T-cell (primary cell): Measurements from ENCODE around the gene LRRC72. TPM values are rescaled to one million over a fixed set of nuclear protein-coding genes. Genes with fewer than 3 reads are reported as not detected.

Experiments used
- ATAC-seq, 4 experiments: fragments of 200-7000 bp in 3 of 4; fragments of 150-1000 bp in 1 of 4; cut with Tn5 transposase; replicated peaks in 1 of 4; 1 replicate in 3 of 4; 2 replicates in 1 of 4; pipeline ENCODE4 v1.10.0; 2021; ENCODE audit warnings: moderate library complexity in 3 of 4, mild to moderate bottlenecking in 2 of 4, moderate number of reproducible peaks in 1 of 4
- CTCF ChIA-PET, 2 donors: fragments of 300-600 bp; sonication (Branson Sonifier 250); formaldehyde crosslinking; loops; one replicate each; lab custom pipeline; 2022; ENCODE audit warnings: antibody characterized with exemption in 2 of 2; lab: Charles Lee
- POLR2A ChIA-PET, 2 donors: fragments of 300-600 bp; sonication (Branson Sonifier 250); formaldehyde crosslinking; loops; one replicate each; lab custom pipeline; 2022; ENCODE audit warnings: antibody characterized with exemption in 2 of 2; lab: Charles Lee
- DNase-seq, 35 experiments: peaks; one replicate each; pipeline versions ENCODE4 v3.0.0 to v3.0.0-alpha.2; 2013 to 2023
- H3K27ac ChIP-seq: one replicate; pipeline ENCODE4 v1.5.1; 2013; ENCODE audit warnings: low read length
- H3K27me3 ChIP-seq, 2 experiments: replicated peaks in 1 of 2; 1 replicate in 1 of 2; 2 replicates in 1 of 2; pipeline versions ENCODE4 v1.6.1 to v1.7.0; 2013; ENCODE audit warnings: low read length in 1 of 2, mixed read lengths in 1 of 2; ENCODE audit not compliant: control insufficient read depth in 2 of 2, insufficient read depth in 2 of 2; ENCODE audit errors: extremely low read depth in 1 of 2
- H3K36me3 ChIP-seq, 2 donors: 1 replicate in 1 of 2; 2 replicates in 1 of 2; pipeline versions ENCODE4 v1.6.1 to v1.7.0; 2013; ENCODE audit warnings: low read length in 1 of 2; ENCODE audit not compliant: control insufficient read depth in 2 of 2, insufficient read depth in 1 of 2; ENCODE audit errors: extremely low read depth in 1 of 2
- H3K4me1 ChIP-seq, 2 experiments: 1 replicate in 1 of 2; 2 replicates in 1 of 2; pipeline versions ENCODE4 v1.6.1 to v1.7.0; 2013; ENCODE audit warnings: low read length in 2 of 2, mixed read lengths in 1 of 2; ENCODE audit not compliant: insufficient read depth in 2 of 2, control insufficient read depth in 1 of 2; ENCODE audit errors: extremely low read depth in 1 of 2
- H3K4me3 ChIP-seq, 2 donors: 1 replicate in 1 of 2; 2 replicates in 1 of 2; pipeline versions ENCODE4 v1.5.1 to v1.7.0; 2013; ENCODE audit warnings: mild to moderate bottlenecking in 2 of 2, low read length in 1 of 2, moderate library complexity in 1 of 2; ENCODE audit not compliant: control insufficient read depth in 1 of 2; ENCODE audit errors: extremely low read depth in 1 of 2
- H3K9me3 ChIP-seq: 2 replicates; pipeline ENCODE4 v1.7.0; 2013
- H3K27ac Mint-ChIP-seq, 2 donors: one replicate each; pipeline ENCODE4 v1.8.0; 2020 to 2021; ENCODE audit warnings: mild to moderate bottlenecking in 2 of 2, mixed read lengths in 2 of 2
- H3K27me3 Mint-ChIP-seq, 2 donors: one replicate each; pipeline ENCODE4 v1.8.0; 2021 to 2022; ENCODE audit warnings: mixed read lengths in 2 of 2
- H3K36me3 Mint-ChIP-seq: one replicate; pipeline ENCODE4 v1.8.0; 2021; ENCODE audit warnings: mixed read lengths
- H3K4me1 Mint-ChIP-seq, 3 donors: one replicate each; pipeline ENCODE4 v1.8.0; 2020 to 2022; ENCODE audit warnings: mixed read lengths in 3 of 3, mild to moderate bottlenecking in 1 of 3
- H3K4me3 Mint-ChIP-seq, 3 donors: one replicate each; pipeline ENCODE4 v1.8.0; 2020 to 2022; ENCODE audit warnings: mild to moderate bottlenecking in 3 of 3, mixed read lengths in 3 of 3, moderate library complexity in 3 of 3
- H3K9me3 Mint-ChIP-seq, 3 donors: one replicate each; pipeline ENCODE4 v1.8.0; 2020 to 2022; ENCODE audit warnings: mixed read lengths in 3 of 3
- WGBS: methylation state at CpG from one replicate; pipeline ENCODE4 v1.1.5; 2013; ENCODE audit warnings: missing lambda C conversion rate; ENCODE audit not compliant: insufficient coverage; 5-methylcytosine and 5-hydroxymethylcytosine counted together
- total RNA-seq, 35 experiments: library from RNA in 6 of 35; stranded (reverse) in 6 of 35; fragments of 120-200 nt in 1 of 35; gene quantifications; one replicate each; pipeline versions ENCODE4 v1.2.1 to v1.2.4 and lab custom pipeline; 2013 to 2026

Gene LRRC72
- total RNA-seq, result not detected
- total RNA-seq (2013), result not detected
- total RNA-seq (lab: John Stamatoyannopoulos, UW), result 0 to 0.06 (median 0) reads per million in 29 experiments

GRCh38 chr7:16526742-16527540 lies at the start of gene LRRC72:
Gene LRRC72 (plus strand): TSS chr7:16526825. CDS start chr7:16526953, 128 bp downstream.
- Mint-ChIP-seq H3K36me3 (no peaks in the 10 kb centered on the region), H3K4me1 (no peaks in the 10 kb centered on the region), H3K4me3 (no peak within 1 kb of the TSS), H3K9me3 (no peaks in the 10 kb centered on the region), H3K27me3 (peaks cover 0 to under 1% of the 10 kb centered on the region in 2 donors), H3K27ac (no peak within 1 kb of the TSS)
- H3K27me3 ChIP-seq, result no peaks in the 10 kb centered on the region
- POLR2A ChIA-PET, result interaction anchor here in 1 of 2 donors (0.6 kb wide), 1 partner anchor 191 kb away, joined by 4 read pairs; no protein-coding TSS in a partner anchor
- H3K27ac ChIP-seq, result no peak within 1 kb of the TSS
- H3K9me3 ChIP-seq, result no peaks in the 10 kb centered on the region
- no peaks in the 10 kb centered on the region for H3K36me3 ChIP-seq
- ATAC-seq (no peak), DNase-seq (no peak)
- H3K4me1 ChIP-seq, result no peaks in the 10 kb centered on the region
- WGBS, result 91% methylated on average over 21 of the region's 31 CpGs
- no peak within 1 kb of the TSS for H3K4me3 ChIP-seq
- CTCF ChIA-PET, result no interaction called here

DNA sequence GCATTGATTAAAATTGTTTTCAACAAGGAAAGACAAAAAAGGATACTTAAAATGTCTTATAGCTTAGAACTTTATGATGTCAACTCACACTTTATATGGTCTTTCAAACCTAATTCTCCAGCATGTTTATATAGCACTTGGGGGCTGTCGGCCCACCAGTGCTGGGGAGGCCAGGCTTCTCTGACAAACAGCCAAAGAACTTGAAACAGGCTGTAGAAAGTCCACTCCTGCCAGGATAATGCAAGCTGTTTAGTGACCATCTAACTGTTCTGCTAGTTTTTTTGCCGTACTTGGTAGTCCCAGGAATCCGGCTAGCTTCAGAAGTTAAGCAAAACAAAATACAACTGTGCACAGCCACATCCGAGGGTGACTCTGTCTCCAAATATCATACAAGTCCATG lies 47.5 kb upstream of the LRRC72 start:
- no peaks in the 10 kb centered on the region for H3K4me1 Mint-ChIP-seq
- Histone ChIP-seq H3K27ac (no peak overlapping the region), H3K36me3 (no peaks in the 10 kb centered on the region), H3K9me3 (no peaks in the 10 kb centered on the region), H3K4me1 (no peaks in the 10 kb centered on the region), H3K4me3 (no peak overlapping the region), H3K27me3 (no peaks in the 10 kb centered on the region)
- no peak overlapping the region for H3K27ac Mint-ChIP-seq
- no peak overlapping the region for H3K4me3 Mint-ChIP-seq
- ATAC-seq (no peak), DNase-seq (no peak)
- no peaks in the 10 kb centered on the region for H3K36me3 Mint-ChIP-seq
- CTCF ChIA-PET, result no interaction called here
- POLR2A ChIA-PET, result no interaction called here
- H3K9me3 Mint-ChIP-seq, result no peaks in the 10 kb centered on the region
- WGBS, result 88% methylated on average over 4 of the region's 4 CpGs
- peaks cover 2 to 26% of the 10 kb centered on the region in 2 donors for H3K27me3 Mint-ChIP-seq

- H3K36me3 ChIP-seq, result no peaks in the 10 kb centered on the region
- H3K4me1 ChIP-seq, result no peaks in the 10 kb centered on the region
- no peak overlapping the region for H3K27ac ChIP-seq
- WGBS, result 86% methylated on average over 1 of the region's 7 CpGs
- Mint-ChIP-seq H3K27ac (no peak overlapping the region), H3K4me3 (no peak overlapping the region), H3K4me1 (no peaks in the 10 kb centered on the region), H3K36me3 (no peaks in the 10 kb centered on the region), H3K27me3 (peaks cover 2 to 21% of the 10 kb centered on the region in 2 donors), H3K9me3 (no peaks in the 10 kb centered on the region)
- CTCF ChIA-PET, result no interaction called here
- H3K9me3 ChIP-seq, result no peaks in the 10 kb centered on the region
- no peak overlapping the region for H3K4me3 ChIP-seq
- ATAC-seq (no peak), DNase-seq (no peak)
- POLR2A ChIA-PET, result no interaction called here
- H3K27me3 ChIP-seq, result no peaks in the 10 kb centered on the region
Measured at GRCh38 chr7:16479591-16479990, 47.0 kb upstream of the LRRC72 start.

DNA sequence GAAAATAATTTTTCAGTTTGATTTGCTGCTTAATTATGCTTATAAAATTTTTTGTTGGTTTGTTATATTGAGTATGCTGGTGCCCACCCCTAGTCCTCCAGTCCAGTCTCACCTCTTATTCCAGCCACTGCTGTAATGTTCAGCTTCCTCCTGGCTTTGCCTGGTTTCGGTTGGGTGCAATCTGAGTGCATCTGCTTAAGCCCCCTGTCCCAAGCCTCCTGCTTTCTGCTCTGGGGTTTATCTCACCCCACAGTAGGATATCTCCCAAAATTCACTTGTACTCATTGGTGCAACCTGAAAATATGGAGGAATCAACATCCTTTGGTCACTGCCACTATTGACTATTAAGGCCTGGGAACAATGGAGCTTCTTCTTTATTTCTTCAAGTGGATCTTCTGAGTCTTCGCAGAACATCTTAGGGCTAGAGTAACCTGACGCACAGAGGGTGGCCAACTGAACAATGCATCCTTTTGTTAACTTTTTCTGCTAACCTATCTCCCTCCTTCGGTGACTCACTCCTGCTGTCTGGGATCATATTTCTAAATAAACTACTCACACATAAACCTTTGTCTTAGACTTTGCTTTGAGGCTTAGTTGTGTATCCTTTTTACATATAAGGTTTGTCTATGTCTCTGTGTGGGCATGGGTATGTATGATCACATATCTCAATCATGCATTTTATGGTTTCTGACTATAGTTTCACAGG lies 42.0 kb upstream of the LRRC72 start:
- H3K9me3 Mint-ChIP-seq, result no peaks in the 10 kb centered on the region
- H3K4me1 ChIP-seq, result no peaks in the 10 kb centered on the region
- no peak overlapping the region for H3K4me3 ChIP-seq
- no peaks in the 10 kb centered on the region for H3K27me3 ChIP-seq
- H3K9me3 ChIP-seq, result no peaks in the 10 kb centered on the region
- H3K36me3 Mint-ChIP-seq, result no peaks in the 10 kb centered on the region
- ATAC-seq (no peak), DNase-seq (no peak)
- H3K27me3 Mint-ChIP-seq, result peaks cover 0 to 7% of the 10 kb centered on the region in 2 donors
- WGBS, result 95% methylated on average over 3 of the region's 4 CpGs
- H3K36me3 ChIP-seq, result no peaks in the 10 kb centered on the region
- H3K4me3 Mint-ChIP-seq, result no peak overlapping the region
- H3K27ac ChIP-seq, result no peak overlapping the region
- H3K4me1 Mint-ChIP-seq, result no peaks in the 10 kb centered on the region
- H3K27ac Mint-ChIP-seq, result no peak overlapping the region
- ChIA-PET POLR2A (no interaction called here), CTCF (no interaction called here)

- Histone ChIP-seq H3K9me3 (no peaks in the 10 kb centered on the region), H3K4me3 (no peak overlapping the region), H3K4me1 (no peaks in the 10 kb centered on the region), H3K36me3 (no peaks in the 10 kb centered on the region), H3K27ac (no peak overlapping the region), H3K27me3 (peaks cover 0 to 3% of the 10 kb centered on the region in 2 experiments)
- no peak for DNase-seq
- ATAC-seq, result no peak
- ChIA-PET POLR2A (no interaction called here), CTCF (no interaction called here)
- Mint-ChIP-seq H3K36me3 (no peaks in the 10 kb centered on the region), H3K4me1 (no peaks in the 10 kb centered on the region), H3K27me3 (peaks cover 0 to under 1% of the 10 kb centered on the region in 2 donors), H3K27ac (no peak overlapping the region), H3K9me3 (no peaks in the 10 kb centered on the region), H3K4me3 (no peak overlapping the region)
- no CpG with 5 or more reads among the region's 2 CpGs for WGBS
Measured at GRCh38 chr7:16491148-16491547, 35.5 kb upstream of the LRRC72 start.

- DNase-seq, result no peak
- Histone ChIP-seq H3K4me1 (no peaks in the 10 kb centered on the region), H3K27ac (no peak overlapping the region), H3K36me3 (no peaks in the 10 kb centered on the region), H3K9me3 (no peaks in the 10 kb centered on the region), H3K27me3 (peaks cover 0 to 3% of the 10 kb centered on the region in 2 experiments), H3K4me3 (no peak overlapping the region)
- no peak for ATAC-seq
- Mint-ChIP-seq H3K4me3 (no peak overlapping the region), H3K9me3 (no peaks in the 10 kb centered on the region), H3K27me3 (peaks cover 0 to 3% of the 10 kb centered on the region in 2 donors), H3K4me1 (no peaks in the 10 kb centered on the region), H3K36me3 (no peaks in the 10 kb centered on the region), H3K27ac (no peak overlapping the region)
- no CpG with 5 or more reads among the region's 3 CpGs for WGBS
- POLR2A ChIA-PET, result no interaction called here
- CTCF ChIA-PET, result interaction anchor here in 1 of 2 donors (0.6 kb wide), 1 partner anchor 31 kb away, joined by 3 read pairs; no protein-coding TSS in a partner anchor
Measured at GRCh38 chr7:16492513-16493062, 34.0 kb upstream of the LRRC72 start.
